Measurements from ENCODE around the gene RGS5.

Gene RGS5

DNA sequence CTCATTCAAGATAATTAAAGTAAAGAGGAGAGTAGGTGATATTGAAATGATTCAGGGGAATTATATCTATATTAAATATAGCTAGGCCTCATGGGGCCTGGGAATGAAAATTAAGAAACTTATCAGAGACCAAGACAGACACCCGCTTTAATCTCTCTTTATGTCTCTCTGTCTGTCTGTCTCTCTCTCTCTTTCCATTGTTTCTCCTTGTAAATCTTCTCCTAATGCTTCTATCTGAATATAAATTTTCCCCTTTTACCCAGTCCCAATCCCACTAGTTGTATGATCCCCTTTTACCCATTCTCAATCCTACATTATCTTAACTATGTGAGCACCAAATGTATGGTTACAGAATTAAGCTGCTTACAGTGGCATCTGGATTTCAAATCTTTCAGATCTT is 61.2 kb downstream of the RGS5 start:
- DNase-seq = no peak

DNA sequence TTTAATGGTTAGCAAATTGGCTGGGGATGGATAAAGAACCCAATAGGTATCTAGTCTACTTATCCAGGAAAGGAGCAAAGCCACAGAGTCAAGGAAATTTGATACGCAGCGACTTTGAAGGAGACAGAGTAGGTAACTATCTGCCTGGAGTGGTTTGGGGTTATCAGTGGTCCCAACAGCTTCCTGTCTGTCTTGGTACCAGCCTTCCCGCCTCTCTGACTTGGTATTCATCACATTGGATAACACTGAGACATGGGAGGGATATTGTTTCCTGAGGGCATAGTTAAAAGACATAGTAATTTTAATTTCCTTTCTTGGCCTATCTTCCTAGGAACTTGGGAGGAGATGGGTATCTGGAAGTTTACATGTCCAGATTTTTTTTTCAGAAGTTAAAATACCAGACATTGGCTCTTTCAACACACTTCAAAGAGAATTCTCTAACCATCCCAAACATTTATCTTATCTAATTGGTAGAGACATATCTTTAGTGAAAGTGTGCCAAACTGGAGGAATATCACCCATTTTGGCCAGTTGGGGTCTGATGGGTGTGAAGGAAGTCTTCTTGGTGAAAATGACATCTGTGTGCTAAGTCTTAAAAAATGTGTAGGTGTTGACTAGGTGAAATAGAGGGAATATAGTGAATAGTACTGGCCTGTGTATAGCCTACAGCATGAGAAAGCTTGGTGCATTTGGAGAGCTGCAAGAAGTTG is 65.0 kb downstream of the RGS5 start:
- no peak for DNase-seq

DNA sequence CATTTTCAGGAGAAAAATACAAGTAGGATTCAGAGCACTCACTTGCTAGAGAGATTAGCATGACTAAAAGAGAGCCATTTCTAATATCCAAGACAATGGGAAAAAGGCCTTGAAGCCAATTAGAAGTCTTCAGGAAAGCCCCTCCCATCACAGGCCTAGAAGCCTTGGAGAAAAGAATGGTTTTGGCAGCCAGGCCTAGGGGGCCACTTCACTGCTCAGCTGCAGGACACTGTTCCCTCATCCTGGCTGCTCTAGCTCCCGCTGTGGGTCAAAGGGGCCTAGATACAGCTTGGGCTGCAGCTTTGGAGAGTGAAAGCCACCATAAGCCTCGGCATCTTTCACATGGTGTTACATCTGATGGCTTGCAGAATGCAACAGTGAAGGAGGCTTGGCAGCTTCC is 70.7 kb downstream of the RGS5 start:
- DNase-seq = no peak

DNA sequence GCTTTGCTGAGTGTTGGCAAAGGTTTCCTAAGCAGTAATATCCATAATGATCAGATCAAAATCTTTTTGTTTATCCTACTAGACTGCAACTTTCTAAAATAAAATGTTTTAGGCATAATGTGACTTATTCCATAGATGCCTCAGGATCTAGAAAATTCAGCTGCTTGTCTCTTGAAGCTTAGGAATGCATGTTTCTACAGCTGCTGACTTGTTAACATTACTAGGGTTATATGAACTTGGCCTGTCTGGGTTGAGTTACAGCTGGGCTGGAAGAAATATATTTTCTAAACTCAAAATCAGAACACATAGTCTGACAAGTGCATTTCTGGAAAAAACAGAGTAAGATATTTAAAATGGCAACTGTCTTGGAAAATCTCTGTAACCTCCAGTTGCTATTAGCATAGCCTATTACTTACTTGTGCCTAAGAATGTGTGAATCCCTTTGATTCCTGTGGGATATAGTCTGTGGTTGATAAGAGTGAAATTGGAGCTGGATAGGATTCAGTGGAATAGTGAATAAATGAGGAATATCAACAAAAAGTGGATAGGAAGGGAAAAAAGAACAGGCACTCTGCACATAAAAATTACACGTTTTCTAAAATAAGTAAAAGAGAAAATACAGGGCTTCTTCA is 72.4 kb downstream of the RGS5 start:
- DNase-seq = no peak

DNA sequence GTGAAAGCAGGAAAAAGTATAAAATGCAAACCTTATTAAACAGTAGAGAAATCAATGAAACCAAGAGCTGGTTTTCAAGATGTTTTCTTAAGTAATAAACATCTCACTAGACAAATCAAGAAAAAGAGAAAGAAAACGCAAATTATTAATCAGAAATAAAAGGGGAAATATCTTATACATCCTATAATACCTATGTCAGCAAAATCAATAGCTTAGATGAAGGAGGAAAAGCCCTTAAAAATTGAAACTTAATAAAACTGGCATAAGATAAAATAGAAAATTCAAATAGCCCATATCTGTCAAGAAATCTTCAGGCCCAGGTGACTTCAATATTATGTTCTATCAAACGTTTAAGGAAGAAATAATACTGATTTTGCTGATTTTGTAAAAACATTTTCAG is 74.4 kb downstream of the RGS5 start:
- no peak for DNase-seq

DNA sequence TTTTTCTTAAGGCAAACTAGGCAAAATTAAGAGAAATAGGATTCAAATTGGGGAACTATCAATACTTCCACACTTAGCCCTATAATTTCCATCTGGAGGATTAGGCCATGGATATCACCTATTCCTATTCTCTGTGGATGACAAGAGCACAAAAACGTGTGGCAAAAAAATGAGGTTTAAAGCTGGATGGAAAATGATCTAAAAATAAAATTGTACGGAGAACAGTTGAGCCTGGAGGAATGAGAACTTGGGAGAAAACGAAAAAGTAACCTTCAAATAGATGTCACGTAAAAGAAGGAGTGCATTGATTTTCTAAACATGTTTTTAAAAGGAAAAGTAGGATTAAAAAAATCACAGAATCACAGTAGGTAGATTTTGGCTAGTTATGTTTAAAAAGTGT is 77.9 kb downstream of the RGS5 start:
- no peak for DNase-seq

DNA sequence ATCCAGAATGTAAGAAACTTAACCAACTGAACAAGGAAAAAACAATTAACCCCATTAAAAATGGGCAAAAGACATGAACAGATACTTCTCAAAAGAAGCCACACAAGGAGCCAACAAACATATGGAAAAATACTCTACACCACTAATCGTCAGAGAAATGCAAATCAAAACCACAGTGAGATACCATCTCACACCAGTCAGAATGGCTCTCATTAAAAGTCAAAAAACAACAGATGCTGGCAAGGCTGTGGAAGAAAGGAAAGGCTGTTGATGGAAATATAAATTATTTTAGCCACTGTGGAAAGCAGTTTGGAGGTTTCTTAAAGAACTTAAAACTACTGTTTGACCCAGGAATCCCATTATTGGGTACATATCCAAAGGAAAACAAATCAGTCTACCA is 82.3 kb downstream of the RGS5 start:
- no peak for DNase-seq

DNA sequence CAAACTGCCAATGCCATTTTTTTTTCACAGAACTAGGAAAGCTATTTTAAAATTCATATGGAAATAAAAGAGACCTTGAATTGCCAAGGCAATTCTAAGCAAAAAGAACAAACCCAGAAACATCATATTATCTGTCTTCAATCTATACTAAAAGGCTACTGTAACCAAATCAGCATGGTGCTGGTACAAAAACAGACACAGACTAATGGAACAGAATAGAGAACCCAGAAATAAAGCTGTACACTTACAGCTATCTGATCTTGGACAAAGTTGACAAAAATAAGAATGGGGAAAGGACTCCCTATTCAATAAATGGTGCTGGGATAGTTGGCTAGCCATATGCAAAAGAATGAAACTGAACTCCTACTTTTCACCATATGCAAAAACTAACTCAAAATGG is 83.0 kb downstream of the RGS5 start:
- DNase-seq = no peak

DNA sequence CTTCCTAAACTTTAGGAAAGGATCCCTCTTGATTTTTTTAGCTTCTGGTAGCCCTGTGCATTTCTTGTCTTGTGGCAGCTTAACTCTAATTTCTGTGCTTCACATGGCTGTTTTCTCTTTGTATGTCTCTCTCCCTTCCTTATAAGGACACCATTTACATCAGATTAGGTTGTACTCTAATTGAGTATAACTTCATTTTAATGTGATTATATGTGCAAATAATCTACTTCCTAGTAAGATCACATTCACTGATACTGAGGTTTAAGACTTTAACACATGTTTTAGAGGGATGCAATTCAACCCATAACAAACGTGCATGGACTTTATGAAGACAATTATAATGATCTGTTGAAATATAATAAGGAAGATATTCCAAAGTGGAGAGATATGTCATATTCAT is 86.8 kb downstream of the RGS5 start:
- DNase-seq = no peak

DNA sequence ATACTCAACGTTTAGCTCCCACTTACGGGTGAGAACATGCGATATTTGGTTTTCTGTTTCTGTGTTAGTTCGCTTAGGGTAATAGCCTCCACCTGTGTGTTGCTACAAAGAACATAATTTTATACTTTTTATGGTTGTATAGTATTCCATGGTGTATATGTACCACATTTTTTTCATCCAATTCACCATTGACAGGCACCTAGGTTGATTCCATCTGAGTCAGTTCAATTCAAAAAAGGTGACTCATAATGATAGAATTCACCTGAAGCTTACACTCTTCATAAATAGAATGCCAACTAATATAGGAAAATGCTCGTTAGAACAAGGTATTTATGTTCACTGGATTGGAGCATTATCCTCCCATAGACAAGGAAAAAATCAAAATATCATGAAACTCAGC is 95.1 kb downstream of the RGS5 start:
- no peak for DNase-seq

DNA sequence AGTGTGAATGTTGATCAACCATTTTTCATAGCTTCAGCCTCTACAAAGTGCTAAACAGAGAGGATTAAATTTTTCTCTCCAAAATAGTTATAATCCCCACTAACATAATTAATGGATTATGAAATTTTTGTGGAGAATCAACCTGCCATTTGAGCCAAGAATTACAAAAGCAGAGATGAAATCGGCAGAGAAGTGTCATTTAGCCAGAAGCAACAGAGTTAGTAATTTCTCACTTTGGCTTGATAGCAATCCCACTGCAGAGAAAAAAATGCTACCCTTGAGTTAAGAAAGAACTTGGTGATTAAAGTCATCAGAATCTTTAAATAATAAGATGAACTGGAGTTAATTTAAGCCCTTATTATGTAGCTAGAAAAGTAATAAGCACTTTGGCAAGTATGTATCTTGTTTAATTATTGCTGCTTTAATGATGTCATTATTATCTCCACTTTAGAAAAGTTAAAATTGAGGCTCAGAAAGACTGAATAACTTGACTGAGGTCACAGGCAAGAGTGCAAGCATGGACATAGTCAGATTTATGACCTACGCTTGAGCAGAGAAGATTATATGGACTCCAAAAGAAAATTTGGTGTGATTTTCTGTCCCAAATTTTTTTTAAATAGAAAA is 96.2 kb downstream of the RGS5 start:
- no peak for DNase-seq

DNA sequence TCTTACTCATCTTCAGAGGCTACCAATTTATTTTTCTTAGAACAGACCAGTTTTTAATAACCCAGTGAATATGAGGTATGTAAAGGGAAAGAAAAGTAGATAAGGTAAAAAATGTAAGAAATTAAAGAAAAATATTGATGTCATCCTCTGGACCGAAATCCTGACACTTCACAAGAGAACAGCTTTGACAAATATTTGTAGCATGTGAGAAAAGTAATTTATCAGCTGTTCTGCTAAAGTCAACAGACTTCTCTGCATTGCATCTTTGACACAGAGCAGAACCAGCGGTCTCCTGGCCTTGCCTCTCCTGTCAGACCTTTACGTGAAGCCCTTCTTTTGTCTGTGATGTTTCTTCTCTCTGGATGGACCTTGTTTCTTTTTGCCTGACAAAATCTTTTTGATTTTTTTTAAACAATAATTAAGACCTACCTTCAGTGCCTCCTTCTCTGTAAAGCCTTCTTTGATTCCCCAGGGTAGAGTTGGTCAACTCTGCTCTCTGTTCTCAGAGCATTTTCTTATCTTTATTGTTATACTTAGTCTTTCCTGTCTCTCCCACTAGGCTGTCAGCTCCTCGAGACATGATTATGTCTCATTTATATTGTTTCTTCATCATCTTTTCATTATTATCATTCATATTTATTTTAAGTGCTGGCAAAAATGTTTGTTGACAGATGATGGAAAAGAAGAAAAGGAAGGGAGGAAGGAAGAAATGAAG is 98.2 kb downstream of the RGS5 start:
- DNase-seq = no peak

DNA sequence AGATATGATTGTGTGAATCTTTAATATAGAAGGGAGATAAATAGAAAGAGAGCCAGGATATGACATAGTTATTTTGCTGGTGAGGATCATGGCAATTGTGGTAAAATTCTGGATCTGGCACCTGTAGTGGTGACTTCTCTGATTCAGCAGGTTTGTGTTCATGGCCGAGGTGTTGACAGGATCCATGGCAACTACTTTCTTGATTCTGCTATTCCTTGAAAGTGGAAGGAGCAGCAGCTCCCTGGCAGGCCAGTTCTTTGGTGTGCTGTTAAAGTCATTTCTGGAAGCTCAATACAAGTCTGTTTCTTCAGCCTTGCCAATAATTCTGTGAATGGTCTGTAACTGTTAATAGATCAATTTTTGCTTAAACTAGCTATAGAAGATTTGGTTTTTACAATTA is 100.1 kb downstream of the RGS5 start:
- no peak for DNase-seq

DNA sequence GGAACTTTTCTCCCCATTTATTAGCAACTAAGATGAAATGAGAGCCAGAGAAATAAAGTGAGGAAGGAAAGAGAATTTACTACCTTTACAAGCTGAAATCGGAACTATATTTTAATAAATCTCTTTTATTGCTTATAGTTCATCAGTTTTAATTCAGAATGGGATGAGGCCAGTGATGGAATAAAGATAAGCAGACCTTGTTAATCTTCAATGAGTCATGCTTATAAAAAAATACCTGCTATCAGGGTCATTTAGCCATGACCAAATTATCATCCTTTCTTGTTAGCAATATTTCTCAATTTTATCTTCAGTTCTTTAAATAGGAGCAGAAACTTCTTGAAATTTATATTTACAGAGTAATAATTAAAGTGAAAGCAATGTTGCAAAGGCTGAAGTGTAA is 107.5 kb downstream of the RGS5 start:
- no peak for DNase-seq

DNA sequence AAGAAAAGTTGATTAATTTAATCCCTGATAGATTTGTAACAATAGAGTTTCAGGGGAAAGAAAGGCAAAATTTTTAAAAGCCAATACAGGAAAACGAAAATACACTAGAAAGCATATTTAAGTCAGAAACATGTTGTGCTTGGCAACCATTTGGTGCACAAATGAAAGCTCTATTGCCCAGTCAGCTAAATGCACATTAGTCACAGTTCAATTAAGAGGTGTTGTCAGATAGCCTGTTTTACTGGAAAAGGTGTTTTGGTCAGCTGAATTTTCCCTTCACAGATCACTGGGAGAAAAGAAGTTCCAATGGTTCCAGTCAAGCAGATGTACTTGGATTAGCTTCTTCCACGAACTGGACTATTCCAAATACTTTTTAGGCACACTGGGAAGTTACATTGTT is 108.1 kb downstream of the RGS5 start:
- no peak for DNase-seq

DNA sequence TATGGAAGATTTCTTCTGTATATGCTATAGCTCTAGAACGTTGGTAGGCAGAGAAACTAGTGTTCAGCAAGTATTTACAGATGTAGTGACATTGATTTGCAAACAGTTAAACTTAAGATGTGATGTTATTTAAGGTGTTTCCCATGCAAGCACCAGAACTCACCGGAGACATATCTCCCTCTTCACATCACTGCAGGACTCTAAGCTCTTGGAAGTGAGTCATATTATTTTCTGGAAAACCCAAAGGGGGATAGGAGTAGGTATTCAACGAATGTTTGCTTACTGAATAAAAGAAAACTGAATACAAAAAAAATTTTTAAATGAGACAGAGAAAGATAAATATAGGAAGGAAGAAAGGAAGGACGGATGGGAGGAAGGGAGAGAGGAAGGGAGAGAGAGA is 108.5 kb downstream of the RGS5 start:
- no peak for DNase-seq

DNA sequence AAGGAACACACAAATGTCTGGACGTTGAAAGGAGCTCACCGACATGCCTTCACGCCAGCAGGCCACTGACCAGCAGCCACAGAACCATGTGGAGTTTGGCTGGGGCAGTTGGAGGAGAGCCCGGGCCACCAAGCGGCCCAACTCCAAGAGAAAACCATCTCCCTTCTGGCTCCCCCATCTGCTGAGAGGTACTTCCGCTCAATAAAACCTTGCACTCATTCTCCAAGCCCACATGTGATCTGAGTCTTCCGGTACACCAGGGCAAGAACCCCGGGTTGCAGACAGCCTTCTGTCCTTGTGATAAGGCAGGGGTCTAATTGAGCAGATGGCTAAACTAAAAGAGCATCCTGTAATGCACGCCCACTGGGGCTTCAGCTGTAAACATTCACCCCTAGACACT is 109.1 kb downstream of the RGS5 start:
- no peak for DNase-seq

DNA sequence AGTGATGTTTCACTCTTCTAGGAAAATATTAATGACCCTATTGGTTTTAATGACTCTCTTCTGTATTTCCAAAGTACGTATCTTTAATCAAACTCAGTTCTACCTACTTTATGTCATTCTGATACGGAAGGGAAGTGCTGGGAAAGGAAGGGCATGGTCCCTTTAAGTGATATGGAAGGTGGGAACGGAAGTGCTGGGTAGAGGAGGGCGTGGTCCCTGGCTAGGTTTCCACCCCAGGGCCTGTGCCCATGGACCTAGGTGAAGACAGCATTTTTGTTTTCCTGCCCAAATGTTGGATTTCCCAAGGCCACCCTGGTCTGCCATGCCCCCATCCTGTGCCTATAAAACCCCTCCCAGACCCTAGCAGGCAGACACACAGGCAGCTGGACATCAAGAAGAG is 109.5 kb downstream of the RGS5 start:
- DNase-seq = no peak

All from NCI-H345 (cell line).